Colonic mucosa (tissue), 4 donors: ENCODE results near the gene GABRB2. TPM values are rescaled to one million over a fixed set of nuclear protein-coding genes. Genes with fewer than 3 reads are reported as not detected.
"Not testable (repeated sequence)": the region's sequence is repeated elsewhere in the genome, so short reads cannot be mapped to it uniquely, and the experiment has no call there.

Experiments
- DNase-seq: peaks from one replicate; pipeline ENCODE4 v3.0.0-alpha.2; 2020
- H3K27ac ChIP-seq: fragments of 200-600 bp; one replicate; pipeline ENCODE4 v1.8.0; 2021
- H3K27me3 ChIP-seq: fragments of 200-600 bp; one replicate; pipeline ENCODE4 v1.8.0; 2021
- H3K36me3 ChIP-seq: fragments of 200-600 bp; one replicate; pipeline ENCODE4 v1.8.0; 2021
- H3K4me1 ChIP-seq: fragments of 200-600 bp; one replicate; pipeline ENCODE4 v1.8.0; 2021; ENCODE audit warnings: mild to moderate bottlenecking
- H3K4me3 ChIP-seq: fragments of 200-600 bp; one replicate; pipeline ENCODE4 v1.8.0; 2021
- H3K9ac ChIP-seq, 2 donors: one replicate each; pipeline ENCODE4 v1.7.0; 2013; ENCODE audit warnings: control low read depth in 2 of 2, low read depth in 2 of 2, low read length in 2 of 2
- H3K9me3 ChIP-seq: fragments of 200-600 bp; one replicate; pipeline ENCODE4 v1.8.0; 2021
- intact Hi-C: fragments of 100-400 bp; cut with DNase I; formaldehyde crosslinking; loops from one replicate; pipeline ENCODE4 v1.14.1; 2022
- total RNA-seq, 2 donors: library from RNA; stranded (reverse); fragmentation: NEBNext Ultra II Directional in 1 of 2; extraction: Animal tissue kit (Norgen Biotek cat#: 25700) in 1 of 2; gene quantifications; one replicate each; pipeline ENCODE4 v1.2.1, GENCODE V29; 2021
- TF ChIP-seq, protein P1 (sequence below): fragments of 200-600 bp; IDR thresholded peaks from one replicate; pipeline ENCODE4 v1.8.0; 2022; ENCODE audit warnings: antibody characterized with exemption, mild to moderate bottlenecking
- donor health status: healthy.
- donor health status: DM: no; HTN: no; CAD: no.
- donor health status: DM: no; HTN: no; CAD: no.

GABRB2 gene
- total RNA-seq, 2 donors from 2014 or later, result 1.5 to 4.2 TPM

DNA sequence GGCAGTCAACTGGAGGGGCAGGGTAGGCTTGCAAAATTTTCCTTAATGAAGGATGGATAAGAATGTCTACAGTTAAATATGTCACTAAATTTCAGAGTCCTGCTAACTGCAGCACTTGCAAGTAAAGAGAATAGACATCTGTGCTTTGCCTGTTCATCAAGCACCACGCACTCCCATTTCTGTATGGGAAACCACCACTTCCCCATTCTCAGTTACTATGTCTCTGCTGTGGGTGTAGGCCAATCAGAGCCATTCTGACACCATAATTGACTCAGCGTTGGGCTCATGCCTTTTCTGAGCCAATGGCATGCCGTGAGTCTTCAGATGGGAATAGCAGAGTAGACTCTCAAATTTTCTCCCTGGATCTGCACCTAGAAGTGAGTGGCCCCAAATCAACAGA, 247.5 kb downstream of the GABRB2 start:
- no peak for DNase-seq
- Histone ChIP-seq H3K27me3 (no peaks in the 10 kb centered on the region), H3K27ac (no peak overlapping the region), H3K9ac (no peak overlapping the region), H3K9me3 (no peaks in the 10 kb centered on the region), H3K4me3 (no peak overlapping the region), H3K4me1 (no peaks in the 10 kb centered on the region), H3K36me3 (no peaks in the 10 kb centered on the region)
- intact Hi-C loops, result no loop called here
- TF ChIP-seq, protein P1, sequence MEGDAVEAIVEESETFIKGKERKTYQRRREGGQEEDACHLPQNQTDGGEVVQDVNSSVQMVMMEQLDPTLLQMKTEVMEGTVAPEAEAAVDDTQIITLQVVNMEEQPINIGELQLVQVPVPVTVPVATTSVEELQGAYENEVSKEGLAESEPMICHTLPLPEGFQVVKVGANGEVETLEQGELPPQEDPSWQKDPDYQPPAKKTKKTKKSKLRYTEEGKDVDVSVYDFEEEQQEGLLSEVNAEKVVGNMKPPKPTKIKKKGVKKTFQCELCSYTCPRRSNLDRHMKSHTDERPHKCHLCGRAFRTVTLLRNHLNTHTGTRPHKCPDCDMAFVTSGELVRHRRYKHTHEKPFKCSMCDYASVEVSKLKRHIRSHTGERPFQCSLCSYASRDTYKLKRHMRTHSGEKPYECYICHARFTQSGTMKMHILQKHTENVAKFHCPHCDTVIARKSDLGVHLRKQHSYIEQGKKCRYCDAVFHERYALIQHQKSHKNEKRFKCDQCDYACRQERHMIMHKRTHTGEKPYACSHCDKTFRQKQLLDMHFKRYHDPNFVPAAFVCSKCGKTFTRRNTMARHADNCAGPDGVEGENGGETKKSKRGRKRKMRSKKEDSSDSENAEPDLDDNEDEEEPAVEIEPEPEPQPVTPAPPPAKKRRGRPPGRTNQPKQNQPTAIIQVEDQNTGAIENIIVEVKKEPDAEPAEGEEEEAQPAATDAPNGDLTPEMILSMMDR, result no peak

DNA sequence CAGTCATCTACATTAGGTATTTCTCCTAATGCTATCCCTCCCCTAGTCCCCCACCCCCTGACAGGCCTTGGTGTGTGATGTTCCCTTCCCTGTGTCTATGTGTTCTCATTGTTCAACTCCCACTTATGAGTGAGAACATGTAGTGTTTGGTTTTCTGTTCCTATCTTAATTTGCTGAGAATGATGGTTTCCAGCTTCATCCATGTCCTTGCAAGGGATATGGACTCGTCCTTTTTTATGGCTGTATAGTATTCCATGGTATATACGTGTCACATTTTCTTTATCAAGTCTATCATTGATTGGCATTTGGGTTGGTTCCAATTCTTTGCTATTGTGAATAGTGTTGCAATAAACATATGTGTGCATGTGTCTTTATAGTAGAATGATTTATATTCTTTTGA, 249.1 kb downstream of the GABRB2 start:
- H3K36me3 ChIP-seq, H3K27me3 ChIP-seq, H3K9ac ChIP-seq, DNase-seq, H3K9me3 ChIP-seq, H3K27ac ChIP-seq, H3K4me3 ChIP-seq, H3K4me1 ChIP-seq, intact Hi-C loops: not testable (repeated sequence)

DNA sequence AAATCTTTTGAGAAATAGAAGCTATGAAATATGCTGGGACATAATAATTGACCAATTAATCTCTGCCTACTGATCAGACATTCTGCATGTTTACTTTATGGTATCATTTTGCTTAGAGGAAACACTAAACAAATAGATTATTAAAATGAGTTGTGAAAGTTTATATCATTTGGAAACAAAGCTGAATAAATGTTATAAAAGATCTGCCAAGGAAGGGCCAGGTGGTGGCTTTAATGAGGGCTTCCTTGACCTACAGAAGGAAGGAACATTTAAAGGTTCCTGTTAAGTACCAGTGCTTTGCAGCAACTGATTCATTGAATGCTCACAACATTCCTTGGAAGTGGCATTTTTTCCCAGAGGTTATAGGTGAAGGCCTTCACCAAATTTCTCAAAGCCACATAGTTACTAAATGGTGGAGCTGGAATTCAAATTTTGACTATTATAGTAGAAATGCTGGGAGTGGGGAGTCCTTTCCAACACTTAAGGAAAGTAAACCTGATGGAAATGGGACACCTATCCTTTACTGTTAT, 250.7 kb downstream of the GABRB2 start:
- H3K9me3 ChIP-seq, result no peaks in the 10 kb centered on the region
- H3K27ac ChIP-seq, result no peak overlapping the region
- TF ChIP-seq, protein P1, result no peak
- H3K9ac ChIP-seq, result no peak overlapping the region
- intact Hi-C loops, result no loop called here
- H3K27me3 ChIP-seq, result no peaks in the 10 kb centered on the region
- no peaks in the 10 kb centered on the region for H3K4me1 ChIP-seq
- no peaks in the 10 kb centered on the region for H3K36me3 ChIP-seq
- DNase-seq, result no peak
- no peak overlapping the region for H3K4me3 ChIP-seq

DNA sequence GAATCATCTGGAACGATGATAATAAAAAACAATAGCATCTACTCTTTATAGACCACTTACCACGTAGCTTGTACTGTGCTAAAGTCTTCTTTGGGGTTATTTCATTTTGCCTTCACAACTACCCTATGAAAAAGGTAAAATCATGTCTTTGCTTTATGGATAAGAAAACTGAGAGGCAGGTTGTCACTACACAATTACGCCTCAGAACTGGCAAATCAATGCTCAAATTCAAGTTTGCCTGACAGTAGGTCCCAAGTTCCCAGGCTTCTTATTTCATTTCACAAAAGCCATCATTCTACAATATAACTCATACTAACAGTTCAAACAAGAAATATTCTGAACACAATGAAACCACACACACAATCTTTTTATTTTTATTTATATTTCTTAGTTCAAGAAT, 258.5 kb downstream of the GABRB2 start:
- Histone ChIP-seq H3K4me3 (no peak overlapping the region), H3K27ac (no peak overlapping the region), H3K4me1 (no peaks in the 10 kb centered on the region), H3K9me3 (no peaks in the 10 kb centered on the region), H3K36me3 (no peaks in the 10 kb centered on the region), H3K27me3 (no peaks in the 10 kb centered on the region), H3K9ac (no peak overlapping the region)
- no peak for DNase-seq
- intact Hi-C loops, result no loop called here
- TF ChIP-seq, protein P1, result no peak

DNA sequence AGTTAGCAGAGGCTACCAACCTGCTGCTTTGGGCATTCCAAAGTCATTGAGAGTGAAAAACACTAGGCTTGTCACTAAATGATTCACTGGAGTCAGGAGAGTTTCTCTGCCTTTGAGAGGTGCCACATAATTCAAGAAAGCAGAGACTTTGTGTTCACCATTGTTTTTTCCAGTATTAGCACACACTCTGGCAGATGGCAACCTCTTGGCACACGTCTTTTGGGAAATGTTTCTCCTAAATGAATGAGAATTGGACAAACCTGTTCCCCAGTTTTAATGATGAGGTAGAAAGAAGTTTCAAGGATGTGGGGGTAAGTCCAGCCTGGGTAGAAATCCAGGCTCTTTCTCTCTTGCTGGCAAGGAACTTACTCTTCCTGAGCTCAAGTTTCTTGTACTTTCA, 259.1 kb downstream of the GABRB2 start:
- H3K9ac ChIP-seq, result no peak overlapping the region
- H3K4me3 ChIP-seq, result no peak overlapping the region
- H3K36me3 ChIP-seq, result no peaks in the 10 kb centered on the region
- TF ChIP-seq, protein P1, result no peak
- H3K27me3 ChIP-seq, result no peaks in the 10 kb centered on the region
- H3K9me3 ChIP-seq, result no peaks in the 10 kb centered on the region
- H3K27ac ChIP-seq, result no peak overlapping the region
- intact Hi-C loops, result no loop called here
- no peak for DNase-seq
- no peaks in the 10 kb centered on the region for H3K4me1 ChIP-seq

DNA sequence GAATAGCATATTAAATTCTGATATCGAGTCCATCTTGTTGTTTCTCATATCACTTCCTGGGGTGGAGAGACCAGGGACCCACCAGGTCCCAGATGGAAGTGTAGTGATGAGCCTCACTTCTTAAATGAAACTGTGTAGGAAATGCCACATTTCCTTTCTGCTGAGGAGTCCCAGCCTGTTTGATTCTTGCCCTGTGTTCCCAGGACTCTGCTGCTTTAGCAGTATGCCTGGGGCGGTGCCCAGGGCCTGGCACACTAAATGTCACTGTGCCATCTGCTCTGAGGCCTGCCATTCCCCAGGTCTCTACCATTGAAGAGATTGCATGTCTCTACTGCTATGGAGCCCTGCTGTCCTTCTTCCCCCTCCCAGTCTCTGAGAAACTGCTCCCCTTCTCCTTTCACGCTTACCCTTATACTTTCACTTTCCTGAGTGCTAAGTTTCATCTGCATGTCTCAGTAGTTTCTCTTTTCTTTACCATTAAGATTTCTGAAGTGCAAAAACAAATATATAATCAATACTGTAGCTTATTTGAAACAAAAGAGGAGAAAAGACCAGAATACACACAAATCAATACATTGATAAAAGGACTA, 260.4 kb downstream of the GABRB2 start:
- Histone ChIP-seq H3K36me3 (no peaks in the 10 kb centered on the region), H3K27ac (no peak overlapping the region), H3K9me3 (no peaks in the 10 kb centered on the region), H3K9ac (no peak overlapping the region), H3K4me1 (no peaks in the 10 kb centered on the region), H3K4me3 (no peak overlapping the region), H3K27me3 (no peaks in the 10 kb centered on the region)
- intact Hi-C loops, result no loop called here
- TF ChIP-seq, protein P1, result no peak
- DNase-seq, result no peak
